GM21717 (cell line): ENCODE data around the gene MARCHF11.

ENCODE experiments used
- ATAC-seq: cut with Tn5 transposase; IDR thresholded peaks from one replicate; pipeline ENCODE4 v1.9.1; 2021; ENCODE audit warnings: mild to moderate bottlenecking, moderate library complexity; ENCODE audit not compliant: unreplicated experiment

Gene MARCHF11

GRCh38 chr5:16135003-16135402 lies 44.6 kb downstream of the MARCHF11 start:
- ATAC-seq = no peak

DNA sequence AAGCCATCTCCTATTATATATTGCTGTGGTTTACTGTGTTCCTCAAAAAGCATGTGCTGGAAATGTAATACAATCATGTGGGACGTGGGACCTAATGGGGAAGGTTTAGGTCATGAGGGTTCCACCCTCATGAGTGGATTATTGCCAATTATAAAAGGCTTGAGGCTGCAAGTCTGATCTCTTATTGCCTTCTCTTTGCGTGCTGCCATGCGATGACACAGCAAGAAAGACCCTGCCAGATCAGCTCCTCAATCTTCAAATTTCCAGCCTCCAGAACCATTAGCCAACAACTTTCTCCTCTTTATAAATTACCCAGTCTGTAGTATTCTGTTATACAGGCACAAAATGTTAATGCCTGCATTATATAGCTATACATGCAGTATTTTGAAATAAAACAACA lies 45.4 kb downstream of the MARCHF11 start:
- ATAC-seq = no peak

- ATAC-seq = no peak
Measured at GRCh38 chr5:16131878-16132277, 47.7 kb downstream of the MARCHF11 start.

DNA sequence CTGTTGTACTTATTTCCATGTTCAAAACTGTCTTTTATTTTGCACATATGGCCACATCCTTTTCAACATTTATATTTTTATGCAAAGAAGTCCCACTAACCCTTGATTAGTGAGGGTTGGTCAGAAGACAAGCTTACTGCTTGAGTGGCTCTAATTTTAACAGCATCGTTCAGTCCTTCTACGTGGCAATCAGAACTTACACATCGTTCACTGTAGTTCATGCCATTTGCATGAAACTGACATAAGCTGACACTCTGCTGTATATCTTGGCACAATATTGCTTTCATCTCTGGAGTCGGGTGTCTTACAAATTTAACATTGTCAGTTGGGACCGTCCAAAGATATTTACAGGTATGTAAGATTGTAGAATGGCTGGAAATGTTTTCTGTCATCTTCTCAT lies 50.6 kb downstream of the MARCHF11 start:
- ATAC-seq = no peak

DNA sequence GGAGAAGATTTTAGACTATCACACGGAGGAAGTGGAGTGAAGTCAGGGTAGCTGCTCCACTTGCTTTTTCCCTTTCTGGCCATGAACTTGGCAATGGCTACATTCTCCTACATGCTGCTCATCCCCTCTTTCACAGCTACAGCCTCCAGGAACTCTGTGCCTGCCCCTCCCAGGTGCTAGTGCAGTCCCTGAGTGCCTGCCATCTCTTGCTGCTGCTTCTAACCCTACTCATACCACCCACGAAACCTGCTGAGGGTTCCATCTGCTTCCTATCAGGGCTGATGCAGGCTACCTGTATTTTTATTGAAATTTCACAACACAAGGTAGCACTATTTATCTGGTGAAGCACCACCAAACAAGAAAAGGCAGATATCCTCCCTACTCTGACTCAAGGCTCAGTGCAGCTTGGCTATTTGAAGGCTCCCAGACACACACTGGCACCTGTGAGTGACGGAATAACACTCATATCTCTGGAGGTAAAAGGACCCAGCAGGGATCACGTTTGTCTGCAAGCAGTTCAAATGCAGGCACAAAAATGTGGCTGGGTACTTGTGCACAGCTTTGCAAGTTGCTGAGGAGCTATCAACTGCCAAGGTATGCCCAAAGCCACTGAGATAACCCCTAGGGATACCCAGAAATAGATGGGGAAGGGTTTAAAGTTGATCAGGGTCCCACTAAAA lies 51.6 kb downstream of the MARCHF11 start:
- no peak for ATAC-seq

DNA sequence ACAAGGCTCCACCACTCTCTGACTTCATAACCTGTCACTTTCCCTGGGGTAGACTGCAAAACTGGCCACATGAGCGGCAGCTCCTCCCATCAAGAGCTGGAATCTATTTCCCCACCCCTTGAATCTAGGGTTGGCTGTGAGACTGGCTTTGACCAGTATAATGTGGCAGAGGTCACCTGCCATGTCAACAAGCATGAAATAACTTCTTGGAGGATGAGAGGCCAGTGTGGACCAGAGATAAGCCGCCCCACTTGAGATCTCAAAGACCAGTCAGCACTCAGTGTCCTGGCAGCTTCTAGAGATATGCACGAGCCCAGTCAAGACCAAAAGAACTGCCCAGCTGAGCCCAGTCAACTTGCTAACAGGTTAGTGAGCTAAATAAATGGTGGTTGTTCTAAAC lies 59.0 kb downstream of the MARCHF11 start:
- no peak for ATAC-seq

- no peak for ATAC-seq
Measured at GRCh38 chr5:16119790-16120189, 59.8 kb downstream of the MARCHF11 start.

GRCh38 chr5:16115140-16115539 lies 64.5 kb downstream of the MARCHF11 start:
- no peak for ATAC-seq

DNA sequence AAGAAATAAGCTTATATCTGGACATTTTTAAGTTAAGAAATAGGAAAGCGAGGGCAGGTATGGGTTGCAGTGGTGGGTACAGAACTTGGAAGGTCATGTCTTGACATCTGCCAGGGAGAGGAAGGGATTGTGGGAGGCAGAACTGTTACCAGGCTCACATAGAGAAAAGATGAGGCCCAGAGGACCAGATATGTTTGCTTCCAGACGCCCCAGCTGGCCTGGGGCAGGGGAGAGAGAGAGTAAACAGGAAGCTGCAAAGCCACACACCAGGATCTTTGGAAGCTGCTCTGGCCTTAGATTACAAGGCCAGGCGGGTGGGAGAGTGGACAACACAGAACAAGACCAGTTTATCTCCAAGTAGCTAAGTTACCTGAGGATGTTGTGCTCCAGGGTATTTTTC lies 71.2 kb downstream of the MARCHF11 start:
- no peak for ATAC-seq

- ATAC-seq = no peak
Measured at GRCh38 chr5:16104961-16105360, 74.6 kb downstream of the MARCHF11 start.

DNA sequence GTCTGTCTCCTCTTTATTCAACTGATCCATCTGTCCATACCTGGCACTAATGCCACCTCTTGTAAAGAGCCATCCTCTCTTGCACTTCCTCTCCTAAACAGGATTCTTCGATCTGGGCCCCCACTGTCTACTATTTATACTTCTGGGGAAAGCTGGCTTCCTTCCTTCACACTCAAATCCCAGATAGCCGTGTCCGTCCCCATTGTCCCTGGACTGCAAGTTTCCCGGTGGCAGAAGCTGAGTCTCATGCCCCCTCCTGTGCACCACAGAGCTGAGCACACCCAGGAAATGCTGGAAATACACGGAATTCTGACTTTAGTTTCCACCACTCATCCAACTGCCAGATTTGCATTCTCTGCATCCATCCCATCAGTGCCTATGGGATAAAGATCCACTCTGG lies 84.0 kb downstream of the MARCHF11 start:
- ATAC-seq = no peak

DNA sequence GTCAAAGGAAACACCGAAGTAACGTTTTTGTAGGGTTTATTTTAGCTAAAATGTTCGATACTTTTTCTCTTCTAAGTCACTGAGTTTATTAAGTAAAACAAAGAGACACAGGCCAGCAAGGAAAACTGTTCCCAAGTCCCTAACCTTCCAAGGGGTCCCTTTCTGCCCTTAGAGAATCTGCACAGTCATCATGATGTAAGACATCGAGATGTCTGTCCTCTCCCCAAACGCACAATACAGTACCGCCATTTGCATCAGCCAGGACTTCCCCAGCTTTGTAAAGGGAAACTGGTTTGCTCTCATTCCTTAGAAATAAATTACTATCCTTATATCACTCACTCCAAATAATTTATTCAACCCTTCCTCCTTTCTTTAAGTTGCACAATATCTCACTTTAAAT lies 89.3 kb downstream of the MARCHF11 start:
- ATAC-seq = no peak

- ATAC-seq = no peak
Measured at GRCh38 chr5:16082982-16083381, 96.6 kb downstream of the MARCHF11 start.

- ATAC-seq = no peak
Measured at GRCh38 chr5:16082053-16082452, 97.5 kb downstream of the MARCHF11 start.

DNA sequence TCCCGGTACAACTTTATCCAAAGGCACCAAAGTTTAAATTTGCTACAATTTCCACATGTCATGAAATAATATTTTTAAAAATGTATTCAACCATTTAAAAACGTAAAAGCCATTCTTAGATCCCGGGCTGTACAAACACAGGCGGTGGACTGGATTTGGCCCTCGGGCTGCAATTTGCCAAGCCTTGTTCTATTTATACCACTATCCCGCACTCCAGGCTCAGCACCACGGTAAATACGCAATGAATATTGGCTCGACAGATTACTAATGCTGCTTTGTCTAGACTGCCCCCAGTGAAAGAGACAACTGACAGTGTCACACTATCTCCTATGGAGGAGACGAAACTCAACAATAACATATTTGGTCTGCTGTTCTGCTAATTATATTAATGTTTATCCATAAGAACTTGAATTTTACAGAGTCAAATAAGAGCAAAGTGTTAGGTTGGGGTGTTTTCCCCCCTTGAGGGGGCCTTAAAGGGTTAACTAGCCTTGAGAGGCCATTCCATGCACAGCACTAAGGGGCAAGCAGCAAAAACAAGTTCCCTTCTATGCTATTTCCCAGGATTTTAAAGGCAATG lies 98.1 kb downstream of the MARCHF11 start:
- ATAC-seq = no peak

DNA sequence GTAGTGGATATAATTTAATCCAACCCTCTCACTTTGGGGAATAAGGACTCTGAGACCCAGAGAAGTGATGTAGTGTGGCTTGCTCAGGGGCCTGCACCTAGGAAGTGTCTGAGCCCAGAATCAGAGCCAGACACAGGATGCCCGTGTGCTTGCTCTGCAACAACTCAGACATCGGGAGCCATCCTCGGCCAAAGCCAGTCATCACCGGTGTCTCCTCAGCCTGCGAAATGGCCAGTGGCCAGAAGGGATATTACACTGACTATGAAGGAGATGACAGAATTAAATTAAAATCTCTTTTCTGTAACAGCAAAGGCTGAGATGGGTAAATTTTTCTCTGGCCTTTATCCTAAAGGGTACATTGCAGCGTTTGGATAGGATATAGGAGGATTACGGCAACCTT lies 102.9 kb downstream of the MARCHF11 start:
- ATAC-seq = no peak

GRCh38 chr5:16074358-16074757 lies 105.2 kb downstream of the MARCHF11 start:
- ATAC-seq = no peak

DNA sequence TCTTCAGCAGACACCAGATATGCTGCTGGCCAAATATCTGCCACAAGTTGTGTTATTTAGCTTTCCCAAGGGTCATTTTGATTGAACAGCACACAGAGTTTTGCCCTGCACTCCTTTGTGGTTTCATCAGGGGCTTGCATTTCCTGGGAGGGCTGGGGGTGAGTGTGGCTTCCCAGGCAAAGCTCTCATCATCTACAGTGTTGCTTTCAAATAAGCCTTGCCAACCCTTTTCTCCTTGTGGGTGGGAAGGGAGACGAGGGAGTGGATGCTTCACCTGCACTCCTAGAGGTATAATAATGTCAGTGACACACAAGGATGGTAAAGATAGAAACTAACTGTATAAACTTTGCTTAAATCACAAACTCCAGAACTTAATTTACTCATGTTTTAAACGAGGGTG lies 107.0 kb downstream of the MARCHF11 start:
- ATAC-seq = no peak

DNA sequence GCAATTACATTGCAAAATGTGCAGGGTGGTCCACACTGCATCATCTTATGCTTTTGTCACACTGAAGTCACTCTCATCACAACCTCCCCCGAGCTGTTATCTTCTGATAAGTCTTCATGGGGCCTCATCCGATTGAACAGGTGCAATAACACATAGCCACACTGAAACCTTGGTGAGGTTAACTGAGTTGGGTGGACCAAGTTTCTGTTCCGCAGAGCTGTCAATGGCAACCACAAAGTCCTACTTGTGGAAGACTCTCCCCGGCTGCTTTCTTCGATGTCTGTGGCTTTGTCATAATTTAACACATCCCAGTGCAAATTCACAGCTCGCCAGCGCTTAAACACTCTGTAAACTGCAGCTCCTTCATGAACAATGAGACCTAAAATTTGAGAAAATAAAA lies 112.2 kb downstream of the MARCHF11 start:
- ATAC-seq = peak; percentile 83

GRCh38 chr5:16066810-16067209 lies 112.8 kb downstream of the MARCHF11 start:
- no peak for ATAC-seq

GRCh38 chr5:16066320-16066719 lies 113.3 kb downstream of the MARCHF11 start:
- ATAC-seq = no peak

DNA sequence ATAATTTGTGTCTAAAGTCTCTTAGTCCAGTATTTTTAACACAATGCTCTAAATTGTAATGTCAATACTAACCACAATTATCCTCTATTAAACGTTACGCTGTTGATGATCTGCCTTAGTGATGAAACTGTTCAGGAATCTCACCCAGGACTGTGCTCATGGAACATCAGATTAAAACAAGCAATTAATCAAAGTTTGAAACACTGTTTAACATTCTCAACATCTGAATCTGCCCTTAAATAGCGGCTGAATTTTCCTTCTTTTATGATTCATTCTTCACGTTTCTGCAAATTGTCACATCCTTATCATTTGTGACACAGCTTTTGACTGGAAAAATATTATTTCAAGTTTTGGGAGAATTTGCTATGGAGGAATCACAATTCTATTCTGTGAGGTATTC lies 113.8 kb downstream of the MARCHF11 start:
- ATAC-seq = no peak
